HL-60 (cell line): ENCODE data around the gene UBE2M.

Experiments used
- DNase-seq, 2 experiments: peaks; one replicate each; pipeline ENCODE4 v3.0.0-alpha.2; 2010 to 2020; ENCODE audit warnings: low read depth in 1 of 2, low spot score in 1 of 2
- H3K27ac ChIP-seq: fragments of 250-450 bp; sonication (Bioruptor Pico); replicated peaks from 2 replicates; pipeline ENCODE4 v1.5.1; 2020; ENCODE audit warnings: mild to moderate bottlenecking, moderate library complexity
- H3K27me3 ChIP-seq: fragments of 250-450 bp; sonication (Bioruptor Pico); 2 replicates; pipeline ENCODE4 v1.5.1; 2021; ENCODE audit warnings: mild to moderate bottlenecking, moderate library complexity; ENCODE audit not compliant: insufficient read depth, poor library complexity, severe bottlenecking
- H3K4me3 ChIP-seq: replicated peaks from 2 replicates; pipeline ENCODE4 v1.5.1; 2011; ENCODE audit warnings: mild to moderate bottlenecking, control low read depth, low read length; ENCODE audit not compliant: insufficient read depth
- CTCF ChIP-seq: IDR thresholded peaks from one replicate; pipeline ENCODE4 v1.5.1; 2011; ENCODE audit warnings: low read length, control low read depth, inconsistent platforms; ENCODE audit not compliant: insufficient read depth
- GABPA ChIP-seq: IDR thresholded peaks from 2 replicates; pipeline ENCODE4 v1.6.1; 2012; ENCODE audit warnings: low read depth
- POLR2AphosphoS5 ChIP-seq: IDR thresholded peaks from 2 replicates; pipeline ENCODE4 v1.6.1; 2012; ENCODE audit warnings: low read depth
- SPI1 ChIP-seq: IDR thresholded peaks from 2 replicates; pipeline ENCODE4 v1.6.1; 2012; ENCODE audit warnings: low read depth, mild to moderate bottlenecking, borderline replicate concordance
- TF ChIP-seq, protein P1 (sequence below): IDR thresholded peaks from 2 replicates; pipeline ENCODE4 v1.6.1; 2012; ENCODE audit warnings: low read depth; ENCODE audit not compliant: insufficient replicate concordance

Gene UBE2M

GRCh38 chr19:58557221-58558065 is 968 bp downstream of the UBE2M start:
- Histone ChIP-seq H3K4me3 (peak overlapping the region; percentile 89), H3K27ac (peak overlapping the region; percentile 90), H3K27me3 (no peaks in the 10 kb centered on the region)
- TF ChIP-seq SPI1 (no peak), CTCF (no peak), GABPA (no peak), POLR2AphosphoS5 (no peak)
- TF ChIP-seq, protein P1, sequence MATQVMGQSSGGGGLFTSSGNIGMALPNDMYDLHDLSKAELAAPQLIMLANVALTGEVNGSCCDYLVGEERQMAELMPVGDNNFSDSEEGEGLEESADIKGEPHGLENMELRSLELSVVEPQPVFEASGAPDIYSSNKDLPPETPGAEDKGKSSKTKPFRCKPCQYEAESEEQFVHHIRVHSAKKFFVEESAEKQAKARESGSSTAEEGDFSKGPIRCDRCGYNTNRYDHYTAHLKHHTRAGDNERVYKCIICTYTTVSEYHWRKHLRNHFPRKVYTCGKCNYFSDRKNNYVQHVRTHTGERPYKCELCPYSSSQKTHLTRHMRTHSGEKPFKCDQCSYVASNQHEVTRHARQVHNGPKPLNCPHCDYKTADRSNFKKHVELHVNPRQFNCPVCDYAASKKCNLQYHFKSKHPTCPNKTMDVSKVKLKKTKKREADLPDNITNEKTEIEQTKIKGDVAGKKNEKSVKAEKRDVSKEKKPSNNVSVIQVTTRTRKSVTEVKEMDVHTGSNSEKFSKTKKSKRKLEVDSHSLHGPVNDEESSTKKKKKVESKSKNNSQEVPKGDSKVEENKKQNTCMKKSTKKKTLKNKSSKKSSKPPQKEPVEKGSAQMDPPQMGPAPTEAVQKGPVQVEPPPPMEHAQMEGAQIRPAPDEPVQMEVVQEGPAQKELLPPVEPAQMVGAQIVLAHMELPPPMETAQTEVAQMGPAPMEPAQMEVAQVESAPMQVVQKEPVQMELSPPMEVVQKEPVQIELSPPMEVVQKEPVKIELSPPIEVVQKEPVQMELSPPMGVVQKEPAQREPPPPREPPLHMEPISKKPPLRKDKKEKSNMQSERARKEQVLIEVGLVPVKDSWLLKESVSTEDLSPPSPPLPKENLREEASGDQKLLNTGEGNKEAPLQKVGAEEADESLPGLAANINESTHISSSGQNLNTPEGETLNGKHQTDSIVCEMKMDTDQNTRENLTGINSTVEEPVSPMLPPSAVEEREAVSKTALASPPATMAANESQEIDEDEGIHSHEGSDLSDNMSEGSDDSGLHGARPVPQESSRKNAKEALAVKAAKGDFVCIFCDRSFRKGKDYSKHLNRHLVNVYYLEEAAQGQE, result no peak
- DNase-seq, result no peak

DNA sequence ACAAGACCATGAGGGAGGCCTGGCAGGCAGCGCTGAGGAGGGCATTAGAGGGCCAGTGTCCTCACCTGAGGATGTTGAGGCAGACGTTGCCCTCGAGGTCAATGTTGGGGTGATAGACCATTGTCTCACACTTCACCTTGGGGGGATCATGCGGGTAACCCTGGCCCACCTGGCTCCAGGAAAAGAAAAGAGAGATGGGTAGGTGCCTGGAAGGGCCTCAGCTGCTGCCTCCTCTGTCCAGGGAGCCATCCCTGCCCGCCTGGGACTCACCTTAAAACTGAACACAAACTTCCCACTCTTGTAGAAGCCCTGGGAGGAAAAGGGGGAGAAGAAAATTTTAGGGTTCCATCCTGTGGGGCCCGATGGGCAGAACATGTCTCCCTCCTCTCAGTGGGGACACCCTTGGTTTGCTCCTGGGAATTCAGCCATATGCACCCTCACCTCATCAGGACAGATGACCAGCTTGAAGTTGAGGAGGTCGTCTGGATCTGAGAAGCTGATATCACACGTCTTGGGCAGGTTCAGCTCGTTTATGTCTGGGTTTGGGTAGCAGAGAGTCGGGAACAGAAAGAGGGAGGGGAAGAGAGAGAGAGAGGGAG is 1.7 kb downstream of the UBE2M start:
- H3K27me3 ChIP-seq, result no peaks in the 10 kb centered on the region
- DNase-seq, result no peak
- peak overlapping the region; percentile 89 for H3K4me3 ChIP-seq
- peak overlapping the region; percentile 90 for H3K27ac ChIP-seq
- no peak for TF ChIP-seq CTCF
- TF ChIP-seq, protein P1, result no peak
- no peak for TF ChIP-seq POLR2AphosphoS5
- no peak for TF ChIP-seq SPI1
- TF ChIP-seq GABPA, result no peak

DNA sequence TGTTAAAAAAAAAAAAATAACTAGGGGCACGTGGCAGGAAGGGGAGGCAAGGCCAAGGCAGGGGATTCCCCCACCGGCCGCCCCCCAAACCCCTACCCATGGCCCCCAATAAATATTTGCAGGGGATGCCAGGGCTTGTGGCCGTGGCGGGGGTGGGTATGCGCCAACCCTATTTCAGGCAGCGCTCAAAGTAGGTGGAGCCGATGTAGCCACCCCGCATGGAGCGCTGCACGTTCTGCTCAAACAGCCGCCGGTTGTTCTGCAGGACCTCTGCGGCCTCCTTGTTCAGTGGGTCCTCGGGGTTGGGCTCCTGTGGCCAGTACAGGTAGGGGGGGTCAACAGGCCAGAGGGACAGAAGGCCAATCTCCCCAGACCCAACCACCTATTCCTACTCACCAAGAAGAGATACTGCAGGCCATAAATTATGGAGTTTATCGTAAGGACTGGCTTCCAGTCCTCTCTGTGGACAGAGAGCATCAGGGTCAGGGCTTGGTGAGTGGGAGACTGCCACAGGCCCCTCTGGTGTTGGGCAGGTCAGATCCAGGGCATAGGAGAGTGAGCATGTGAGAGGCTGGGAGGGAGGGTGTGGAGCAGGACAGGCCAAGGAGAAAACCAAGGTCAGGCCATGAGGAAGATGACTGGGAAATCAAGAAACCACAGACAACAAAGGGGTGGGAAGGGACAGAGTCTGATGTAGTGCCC is 2.3 kb downstream of the UBE2M start:
- no peak for DNase-seq
- Histone ChIP-seq H3K4me3 (no peak overlapping the region), H3K27me3 (no peaks in the 10 kb centered on the region), H3K27ac (peak overlapping the region; percentile 90)
- TF ChIP-seq GABPA, result no peak
- TF ChIP-seq, protein P1, result no peak
- no peak for TF ChIP-seq CTCF
- TF ChIP-seq SPI1, result no peak
- TF ChIP-seq POLR2AphosphoS5, result no peak
